ENCODE measurements around the gene CAPNS2. TPM values are rescaled to one million over a fixed set of nuclear protein-coding genes. Genes with fewer than 3 reads are reported as not detected.

CAPNS2 gene
- total RNA-seq, result not detected in 2 replicates
- long read RNA-seq, result 0 reads

DNA sequence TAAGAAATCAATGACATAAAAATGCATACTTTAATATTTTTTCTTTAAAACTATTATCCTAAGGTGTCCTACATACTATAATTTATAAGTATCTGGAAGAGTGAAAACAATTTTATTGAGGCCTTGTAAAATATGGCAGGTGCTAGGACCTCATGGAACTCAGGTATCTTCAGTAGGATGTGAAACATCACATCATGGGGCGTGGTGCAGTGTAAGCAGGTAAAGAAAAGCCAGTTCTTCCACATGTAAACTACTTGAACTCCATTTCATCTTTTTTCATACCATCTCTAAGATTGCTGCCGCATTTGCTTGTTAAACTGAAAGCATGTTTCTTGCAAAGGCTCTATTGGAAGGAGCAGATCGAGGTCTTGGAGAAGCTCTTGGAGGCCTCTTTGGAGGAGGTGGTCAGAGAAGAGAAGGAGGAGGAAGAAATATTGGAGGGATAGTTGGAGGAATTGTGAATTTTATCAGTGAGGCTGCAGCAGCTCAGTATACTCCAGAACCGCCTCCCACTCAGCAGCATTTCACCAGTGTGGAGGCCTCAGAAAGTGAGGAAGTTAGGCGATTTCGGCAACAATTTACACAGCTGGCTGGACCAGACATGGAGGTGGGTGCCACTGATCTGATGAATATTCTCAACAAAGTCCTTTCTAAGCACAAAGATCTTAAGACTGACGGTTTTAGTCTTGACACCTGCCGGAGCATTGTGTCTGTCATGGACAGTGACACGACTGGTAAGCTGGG lies at the start of gene CAPNS2:
CAPNS2 (plus strand) TSS at position 253 of the 744 bp plus-strand sequence; CDS start at position 326, 73 bp downstream.
- H3K4me3 Mint-ChIP-seq (ENCODE audit: low read depth), result no peak within 1 kb of the TSS
- no peak for DNase-seq (ENCODE audit: low spot score, unreplicated experiment)
- no peak for TF ChIP-seq CTCF (IDR thresholded peaks at IDR 0.05; ENCODE audit: unreplicated experiment)
- H3K36me3 Mint-ChIP-seq (ENCODE audit: insufficient read depth), result peaks cover 2% of the 10 kb centered on the region
- H3K9me3 Mint-ChIP-seq (ENCODE audit: low read depth), result no peaks in the 10 kb centered on the region
- H3K27ac Mint-ChIP-seq, result no peak within 1 kb of the TSS
- no peaks in the 10 kb centered on the region for H3K4me1 Mint-ChIP-seq (ENCODE audit: low read depth)
- H3K27me3 Mint-ChIP-seq, result no peaks in the 10 kb centered on the region

DNA sequence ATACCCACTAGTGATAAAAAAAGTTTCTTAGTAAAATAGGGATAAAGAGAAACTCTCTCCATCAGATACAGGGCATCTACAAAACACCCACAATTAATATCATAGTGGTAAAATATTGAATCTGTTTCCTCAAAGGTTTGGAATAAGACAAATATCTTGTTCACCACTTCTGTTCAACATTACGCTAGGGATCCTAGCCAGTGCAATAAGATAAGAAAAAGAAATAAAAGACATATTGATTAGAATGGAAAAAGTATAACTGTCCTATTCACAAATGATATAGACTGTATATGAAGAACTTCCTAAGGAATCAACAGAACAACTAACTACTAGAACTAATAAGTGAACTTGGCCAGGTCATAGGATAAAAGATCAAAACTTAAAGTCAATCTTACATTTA lies 44.7 kb upstream of the CAPNS2 start:
- H3K4me3 Mint-ChIP-seq (ENCODE audit: low read depth), result no peak overlapping the region
- no peaks in the 10 kb centered on the region for H3K4me1 Mint-ChIP-seq (ENCODE audit: low read depth)
- H3K36me3 Mint-ChIP-seq (ENCODE audit: insufficient read depth), result peaks cover 4% of the 10 kb centered on the region
- TF ChIP-seq CTCF (IDR thresholded peaks at IDR 0.05; ENCODE audit: unreplicated experiment), result no peak
- DNase-seq (ENCODE audit: low spot score, unreplicated experiment), result no peak
- peaks cover 29% of the 10 kb centered on the region for H3K9me3 Mint-ChIP-seq (ENCODE audit: low read depth)
- no peaks in the 10 kb centered on the region for H3K27me3 Mint-ChIP-seq
- no peak overlapping the region for H3K27ac Mint-ChIP-seq

DNA sequence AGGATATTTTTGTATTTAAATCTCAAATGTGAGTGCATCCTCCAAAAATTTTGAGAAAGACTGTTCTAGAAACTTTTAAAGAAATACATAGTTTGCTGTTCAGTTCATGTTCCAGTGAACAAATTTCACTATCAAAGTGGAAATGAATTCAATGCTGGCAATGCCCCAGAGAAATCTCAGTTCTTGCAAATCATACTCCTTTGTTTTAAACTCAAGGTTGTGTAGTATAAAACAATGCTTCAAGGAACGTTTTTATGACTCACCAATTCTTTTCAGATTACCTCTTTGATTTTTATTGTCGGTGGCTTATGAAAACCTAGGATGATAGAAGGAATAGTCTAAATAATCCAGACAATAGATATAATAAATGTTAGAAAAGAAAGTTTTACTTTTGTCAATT lies 40.0 kb upstream of the CAPNS2 start:
- no peak for TF ChIP-seq CTCF (IDR thresholded peaks at IDR 0.05; ENCODE audit: unreplicated experiment)
- no peak for DNase-seq (ENCODE audit: low spot score, unreplicated experiment)
- H3K9me3 Mint-ChIP-seq (ENCODE audit: low read depth), result peaks cover 10% of the 10 kb centered on the region
- peaks cover 1% of the 10 kb centered on the region for H3K36me3 Mint-ChIP-seq (ENCODE audit: insufficient read depth)
- no peaks in the 10 kb centered on the region for H3K27me3 Mint-ChIP-seq
- no peak overlapping the region for H3K4me3 Mint-ChIP-seq (ENCODE audit: low read depth)
- peaks cover 2% of the 10 kb centered on the region for H3K4me1 Mint-ChIP-seq (ENCODE audit: low read depth)
- H3K27ac Mint-ChIP-seq, result no peak overlapping the region

DNA sequence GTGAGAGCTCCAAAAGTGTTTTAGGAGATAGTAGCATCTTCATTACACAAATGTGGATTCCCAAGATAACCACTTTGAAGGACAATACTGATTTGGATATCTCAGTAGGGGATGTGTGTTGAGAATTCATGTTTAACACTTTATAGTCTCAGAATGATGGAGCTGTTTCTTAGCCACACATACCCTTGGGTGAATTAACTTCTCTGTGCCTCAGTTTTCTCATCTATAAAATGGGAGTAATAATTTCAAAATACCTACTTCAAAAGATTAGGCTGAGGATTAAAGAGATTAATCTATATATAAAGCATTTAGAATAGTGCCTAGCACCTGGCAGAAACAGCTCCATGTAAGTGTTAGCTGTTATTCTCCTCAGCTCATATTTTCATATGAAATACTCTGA lies 38.6 kb upstream of the CAPNS2 start:
- no peak for DNase-seq (ENCODE audit: low spot score, unreplicated experiment)
- no peak overlapping the region for H3K4me3 Mint-ChIP-seq (ENCODE audit: low read depth)

DNA sequence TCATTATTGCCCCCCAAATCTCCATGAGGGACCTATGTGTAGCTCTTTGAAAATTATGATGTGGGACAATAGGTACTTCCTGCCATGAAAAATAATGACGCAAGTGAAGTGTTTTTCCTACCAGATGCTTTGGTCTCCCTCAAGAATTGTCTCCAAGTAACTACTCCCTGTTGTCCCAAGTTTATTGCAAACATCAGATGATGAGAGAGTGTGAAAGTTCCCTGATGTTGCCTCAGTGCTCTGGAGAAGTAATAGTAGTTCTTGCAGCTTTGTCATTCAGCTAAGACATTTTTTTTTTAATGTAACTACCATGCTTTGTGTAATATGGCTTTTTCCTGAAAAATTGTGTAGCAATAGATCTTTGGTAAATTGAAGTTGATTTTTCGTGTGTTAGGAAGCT lies 37.5 kb upstream of the CAPNS2 start:
- no peak for DNase-seq (ENCODE audit: low spot score, unreplicated experiment)
- peaks cover 2% of the 10 kb centered on the region for H3K4me1 Mint-ChIP-seq (ENCODE audit: low read depth)
- H3K9me3 Mint-ChIP-seq (ENCODE audit: low read depth), result no peaks in the 10 kb centered on the region
- H3K36me3 Mint-ChIP-seq (ENCODE audit: insufficient read depth), result no peaks in the 10 kb centered on the region
- TF ChIP-seq CTCF (IDR thresholded peaks at IDR 0.05; ENCODE audit: unreplicated experiment), result no peak
- no peak overlapping the region for H3K4me3 Mint-ChIP-seq (ENCODE audit: low read depth)
- no peaks in the 10 kb centered on the region for H3K27me3 Mint-ChIP-seq
- no peak overlapping the region for H3K27ac Mint-ChIP-seq

More for the DNA sequence above, 38.6 kb upstream of the CAPNS2 start:
- TF ChIP-seq CTCF (IDR thresholded peaks at IDR 0.05; ENCODE audit: unreplicated experiment), result no peak
- H3K4me1 Mint-ChIP-seq (ENCODE audit: low read depth), result peaks cover 2% of the 10 kb centered on the region
- no peaks in the 10 kb centered on the region for H3K9me3 Mint-ChIP-seq (ENCODE audit: low read depth)
- no peaks in the 10 kb centered on the region for H3K27me3 Mint-ChIP-seq
- no peaks in the 10 kb centered on the region for H3K36me3 Mint-ChIP-seq (ENCODE audit: insufficient read depth)
- H3K27ac Mint-ChIP-seq, result no peak overlapping the region
